Eye (tissue), 1 donor: ENCODE results near the gene EEF1AKMT2.
A peak's percentile ranks its signal among the peaks of the same experiment; 100 is the strongest.

Experiments used
- DNase-seq: peaks from one replicate; pipeline ENCODE4 v3.0.0-alpha.2; 2015

Gene EEF1AKMT2

GRCh38 chr10:124717911-124718741 lies 73.6 kb downstream of the EEF1AKMT2 start:
- DNase-seq = no peak

GRCh38 chr10:124717041-124717757 lies 74.5 kb downstream of the EEF1AKMT2 start:
- DNase-seq = peak; percentile 0

- peak; percentile 0 for DNase-seq
Measured at GRCh38 chr10:124716369-124716768, 75.3 kb downstream of the EEF1AKMT2 start.

- DNase-seq = peak; percentile 0
Measured at GRCh38 chr10:124715439-124715838, 76.2 kb downstream of the EEF1AKMT2 start.

- DNase-seq = no peak
Measured at GRCh38 chr10:124713679-124714255, 77.9 kb downstream of the EEF1AKMT2 start.

- DNase-seq = no peak
Measured at GRCh38 chr10:124712704-124713407, 78.8 kb downstream of the EEF1AKMT2 start.

DNA sequence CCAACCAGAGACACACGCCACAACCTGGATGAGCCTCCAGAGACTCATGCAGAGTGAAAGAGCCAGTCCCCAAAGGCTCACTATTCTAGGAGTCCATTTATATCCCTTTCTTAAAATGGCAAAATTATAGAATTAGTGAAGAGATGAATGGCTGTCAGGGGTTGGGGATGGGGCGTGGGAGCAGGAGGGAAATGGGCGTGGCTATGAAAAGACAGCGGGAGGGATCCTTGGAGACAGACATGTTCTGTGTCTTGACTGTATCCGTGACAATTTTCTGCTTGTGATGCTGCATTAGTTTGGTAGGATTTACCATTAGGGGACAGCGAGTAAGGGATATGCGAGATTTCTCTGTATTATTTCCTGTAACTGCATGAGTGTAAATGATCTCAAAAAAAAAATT lies 80.5 kb downstream of the EEF1AKMT2 start:
- DNase-seq = no peak

- no peak for DNase-seq
Measured at GRCh38 chr10:124710266-124710881, 81.3 kb downstream of the EEF1AKMT2 start.

- no peak for DNase-seq
Measured at GRCh38 chr10:124709861-124710260, 81.8 kb downstream of the EEF1AKMT2 start.

DNA sequence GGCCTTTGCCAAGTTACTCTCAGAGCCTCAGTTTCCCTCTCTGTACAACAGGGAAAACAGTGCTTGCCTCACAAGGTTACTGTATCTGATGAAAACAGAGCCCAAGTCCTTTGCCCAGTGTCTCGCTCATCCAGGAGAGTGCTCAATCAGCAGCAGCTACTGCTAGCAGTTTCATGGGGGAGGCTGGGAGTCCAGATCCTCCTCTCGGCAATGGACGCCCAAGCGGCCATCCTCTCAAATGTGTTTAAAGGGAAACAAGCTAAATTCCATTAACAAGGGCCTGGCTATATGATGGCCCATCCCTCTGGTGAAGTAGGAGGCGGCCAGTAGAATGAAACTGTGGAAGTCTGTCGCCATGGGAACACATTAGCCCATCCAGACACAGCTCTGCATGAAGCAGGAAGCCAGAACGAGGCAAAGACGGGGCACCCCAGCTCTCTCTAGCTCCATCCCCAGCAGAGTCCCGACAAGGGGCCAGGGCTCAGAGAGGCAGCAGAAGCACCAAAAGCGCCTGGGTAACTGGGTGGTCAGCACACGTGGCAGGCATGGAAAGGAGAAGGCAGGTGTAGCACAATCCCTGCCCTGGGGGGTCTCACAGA lies 82.7 kb downstream of the EEF1AKMT2 start:
- peak; percentile 85 for DNase-seq

- peak; percentile 68 for DNase-seq
Measured at GRCh38 chr10:124708246-124708779, 83.4 kb downstream of the EEF1AKMT2 start.
